Measurements from ENCODE around the gene IFT57. TPM values are rescaled to one million over a fixed set of nuclear protein-coding genes. Genes with fewer than 3 reads are reported as not detected.

The IFT57 gene
- total RNA-seq, 1 donor from 2014 or later, result 43.1 TPM

DNA sequence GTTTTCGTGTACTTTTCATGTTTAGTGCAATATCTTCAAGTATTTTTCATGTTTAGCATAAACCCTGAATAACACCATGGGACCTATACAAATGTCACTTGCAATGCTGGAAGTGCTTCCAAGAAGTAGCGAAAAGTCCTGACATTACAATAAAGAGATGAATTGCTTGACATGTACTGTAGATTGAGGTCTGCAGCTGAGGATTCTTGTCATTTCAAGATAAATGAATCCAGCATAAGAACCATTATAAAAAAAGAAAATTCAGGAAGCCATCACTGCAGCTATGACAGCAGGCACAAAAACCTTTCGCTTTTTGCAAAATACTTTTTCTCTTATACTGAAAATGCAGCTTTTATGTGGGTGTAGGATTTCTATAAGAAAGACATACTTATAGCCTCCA, 37.4 kb downstream of the IFT57 start:
- TF ChIP-seq, protein P1, sequence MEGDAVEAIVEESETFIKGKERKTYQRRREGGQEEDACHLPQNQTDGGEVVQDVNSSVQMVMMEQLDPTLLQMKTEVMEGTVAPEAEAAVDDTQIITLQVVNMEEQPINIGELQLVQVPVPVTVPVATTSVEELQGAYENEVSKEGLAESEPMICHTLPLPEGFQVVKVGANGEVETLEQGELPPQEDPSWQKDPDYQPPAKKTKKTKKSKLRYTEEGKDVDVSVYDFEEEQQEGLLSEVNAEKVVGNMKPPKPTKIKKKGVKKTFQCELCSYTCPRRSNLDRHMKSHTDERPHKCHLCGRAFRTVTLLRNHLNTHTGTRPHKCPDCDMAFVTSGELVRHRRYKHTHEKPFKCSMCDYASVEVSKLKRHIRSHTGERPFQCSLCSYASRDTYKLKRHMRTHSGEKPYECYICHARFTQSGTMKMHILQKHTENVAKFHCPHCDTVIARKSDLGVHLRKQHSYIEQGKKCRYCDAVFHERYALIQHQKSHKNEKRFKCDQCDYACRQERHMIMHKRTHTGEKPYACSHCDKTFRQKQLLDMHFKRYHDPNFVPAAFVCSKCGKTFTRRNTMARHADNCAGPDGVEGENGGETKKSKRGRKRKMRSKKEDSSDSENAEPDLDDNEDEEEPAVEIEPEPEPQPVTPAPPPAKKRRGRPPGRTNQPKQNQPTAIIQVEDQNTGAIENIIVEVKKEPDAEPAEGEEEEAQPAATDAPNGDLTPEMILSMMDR (IDR thresholded peaks at IDR 0.05; ENCODE audit: unreplicated experiment), result no peak
- H3K9me3 Mint-ChIP-seq, result peaks cover 15% of the 10 kb centered on the region
- peaks cover 10% of the 10 kb centered on the region for H3K4me1 Mint-ChIP-seq
- no peak overlapping the region for H3K27ac Mint-ChIP-seq
- no peaks in the 10 kb centered on the region for H3K27me3 Mint-ChIP-seq (ENCODE audit: low read depth)
- no peak overlapping the region for H3K4me3 Mint-ChIP-seq
- DNase-seq (ENCODE audit: low spot score in 2 of 2, unreplicated experiment in 2 of 2), result no peak
- peaks cover 28% of the 10 kb centered on the region for H3K36me3 Mint-ChIP-seq

- Mint-ChIP-seq H3K4me1 (peaks cover 16% of the 10 kb centered on the region), H3K4me3 (no peak overlapping the region), H3K27ac (no peak overlapping the region), H3K27me3 (ENCODE audit: low read depth) (no peaks in the 10 kb centered on the region), H3K36me3 (peaks cover 24% of the 10 kb centered on the region), H3K9me3 (peaks cover 15% of the 10 kb centered on the region)
- DNase-seq (ENCODE audit: low spot score in 2 of 2, unreplicated experiment in 2 of 2), result no peak
- TF ChIP-seq, protein P1 (IDR thresholded peaks at IDR 0.05; ENCODE audit: unreplicated experiment), result no peak
Observed at GRCh38 chr3:108183971-108184370, 38.3 kb downstream of the IFT57 start.

DNA sequence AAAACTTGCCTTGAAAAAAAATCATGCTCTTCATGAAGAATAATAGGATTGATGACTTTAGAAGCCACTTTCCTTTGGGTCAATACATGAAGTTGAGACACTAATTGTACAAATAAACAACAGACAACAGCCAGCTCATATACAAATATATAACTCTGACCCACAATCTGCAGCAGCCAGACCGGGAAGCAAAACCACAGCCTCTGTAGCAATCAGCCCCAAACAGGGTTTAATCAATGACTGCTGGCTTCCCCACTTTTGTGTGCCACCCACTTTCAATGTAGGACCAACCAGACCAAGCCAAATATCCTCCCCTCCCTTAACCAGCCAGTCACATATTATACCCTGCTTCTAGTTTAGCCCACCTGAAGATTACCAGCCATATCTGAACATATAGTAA, 39.0 kb downstream of the IFT57 start:
- H3K4me3 Mint-ChIP-seq, result no peak overlapping the region
- H3K36me3 Mint-ChIP-seq, result peaks cover 24% of the 10 kb centered on the region
- H3K9me3 Mint-ChIP-seq, result peaks cover 18% of the 10 kb centered on the region
- H3K4me1 Mint-ChIP-seq, result peaks cover 21% of the 10 kb centered on the region
- TF ChIP-seq, protein P1 (IDR thresholded peaks at IDR 0.05; ENCODE audit: unreplicated experiment), result no peak
- H3K27me3 Mint-ChIP-seq (ENCODE audit: low read depth), result no peaks in the 10 kb centered on the region
- no peak overlapping the region for H3K27ac Mint-ChIP-seq
- no peak for DNase-seq (ENCODE audit: low spot score in 2 of 2, unreplicated experiment in 2 of 2)

- Mint-ChIP-seq H3K27ac (no peak overlapping the region), H3K9me3 (peaks cover 22% of the 10 kb centered on the region), H3K27me3 (ENCODE audit: low read depth) (no peaks in the 10 kb centered on the region), H3K4me3 (no peak overlapping the region), H3K36me3 (peaks cover 28% of the 10 kb centered on the region), H3K4me1 (peaks cover 21% of the 10 kb centered on the region)
- TF ChIP-seq, protein P1 (IDR thresholded peaks at IDR 0.05; ENCODE audit: unreplicated experiment), result no peak
- DNase-seq (ENCODE audit: low spot score in 2 of 2, unreplicated experiment in 2 of 2), result no peak
Observed at GRCh38 chr3:108182339-108182738, 39.9 kb downstream of the IFT57 start.

DNA sequence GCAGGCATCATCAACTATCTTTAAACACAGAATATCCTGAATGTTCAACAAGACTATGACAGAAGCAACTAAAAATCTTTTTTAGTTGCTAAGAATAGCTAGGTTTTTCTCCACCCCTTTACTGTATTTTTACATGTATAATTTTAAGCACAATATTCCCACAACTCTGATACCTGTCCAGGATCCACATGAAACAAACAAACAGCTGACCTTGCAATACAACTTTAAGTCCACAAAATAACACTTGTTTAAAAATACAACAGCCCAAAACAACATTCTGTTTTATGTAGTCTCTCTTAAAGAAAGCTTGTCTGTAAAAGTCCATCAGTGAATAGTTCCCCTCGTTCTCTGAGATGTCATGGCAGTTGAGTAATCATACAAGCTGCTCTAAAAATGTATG, 41.1 kb downstream of the IFT57 start:
- Mint-ChIP-seq H3K9me3 (peaks cover 25% of the 10 kb centered on the region), H3K4me3 (no peak overlapping the region), H3K27ac (peak overlapping the region; percentile 14), H3K27me3 (ENCODE audit: low read depth) (no peaks in the 10 kb centered on the region), H3K4me1 (peaks cover 21% of the 10 kb centered on the region), H3K36me3 (peaks cover 26% of the 10 kb centered on the region)
- TF ChIP-seq, protein P1 (IDR thresholded peaks at IDR 0.05; ENCODE audit: unreplicated experiment), result no peak
- DNase-seq (ENCODE audit: low spot score in 2 of 2, unreplicated experiment in 2 of 2), result no peak

DNA sequence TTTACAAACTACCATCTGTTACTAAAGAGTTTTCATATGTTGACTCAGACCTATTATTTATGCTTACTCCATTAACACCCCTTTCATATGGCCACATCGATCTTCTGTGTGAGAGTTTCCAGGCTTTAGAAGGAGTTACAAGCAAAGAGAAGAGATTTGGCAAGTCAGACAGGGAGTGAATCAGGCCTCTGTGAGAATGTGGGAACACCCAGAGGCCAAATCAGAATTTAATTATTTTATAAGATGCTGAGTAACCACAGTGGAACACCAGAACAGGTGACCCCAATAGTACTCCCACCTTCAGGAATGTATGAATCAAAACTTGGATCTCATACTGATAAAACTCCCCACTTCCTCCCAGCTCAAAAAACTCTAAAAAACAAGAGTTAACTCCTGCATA, 42.0 kb downstream of the IFT57 start:
- peaks cover 18% of the 10 kb centered on the region for H3K9me3 Mint-ChIP-seq
- DNase-seq (ENCODE audit: low spot score in 2 of 2, unreplicated experiment in 2 of 2), result no peak
- H3K27ac Mint-ChIP-seq, result peak overlapping the region; percentile 51

More for the DNA sequence above, 42.0 kb downstream of the IFT57 start:
- Mint-ChIP-seq H3K36me3 (peaks cover 16% of the 10 kb centered on the region), H3K4me3 (no peak overlapping the region), H3K27me3 (ENCODE audit: low read depth) (no peaks in the 10 kb centered on the region), H3K4me1 (peaks cover 21% of the 10 kb centered on the region)
- TF ChIP-seq, protein P1 (IDR thresholded peaks at IDR 0.05; ENCODE audit: unreplicated experiment), result no peak
